WTC11 (cell line): ENCODE results near the gene ACACA. TPM values are rescaled to one million over a fixed set of nuclear protein-coding genes. Genes with fewer than 3 reads are reported as not detected.

ENCODE experiments used
- ATAC-seq: fragments of 200-7000 bp; cut with Tn5 transposase; 2 replicates; pipeline ENCODE4 v1.10.0; 2021; ENCODE audit warnings: mild to moderate bottlenecking, moderate library complexity
- CTCF ChIA-PET: fragments of 300-600 bp; sonication (Branson Sonifier 250); formaldehyde crosslinking; loops from one replicate; lab custom pipeline; 2021; ENCODE audit warnings: antibody characterized with exemption; lab: Charles Lee
- POLR2A ChIA-PET: fragments of 350-600 bp; sonication (Branson Sonifier 250); formaldehyde crosslinking; loops from one replicate; lab custom pipeline; 2021; ENCODE audit warnings: antibody characterized with exemption; lab: Charles Lee
- DNase-seq: peaks from one replicate; pipeline ENCODE4 v3.0.0; 2021; ENCODE audit warnings: low spot score
- H3K27ac Mint-ChIP-seq: 2 replicates; pipeline ENCODE4 v1.8.0; 2021; ENCODE audit warnings: mixed read lengths
- H3K27me3 Mint-ChIP-seq: 2 replicates; pipeline ENCODE4 v1.8.0; 2021; ENCODE audit warnings: low read depth, mild to moderate bottlenecking, moderate library complexity, mixed read lengths
- H3K36me3 Mint-ChIP-seq: 2 replicates; pipeline ENCODE4 v1.8.0; 2021; ENCODE audit warnings: mixed read lengths
- H3K4me1 Mint-ChIP-seq: 2 replicates; pipeline ENCODE4 v1.8.0; 2022; ENCODE audit warnings: mixed read lengths
- H3K4me3 Mint-ChIP-seq: 2 replicates; pipeline ENCODE4 v1.8.0; 2021; ENCODE audit warnings: mild to moderate bottlenecking, moderate library complexity, mixed read lengths
- H3K9me3 Mint-ChIP-seq: 2 replicates; pipeline ENCODE4 v1.8.0; 2021; ENCODE audit warnings: mixed read lengths
- AR ChIP-seq: fragments of 250-450 bp; sonication (Bioruptor Pico); IDR thresholded peaks from 2 replicates; pipeline ENCODE4 v1.9.0; 2021; ENCODE audit warnings: mild to moderate bottlenecking
- ATF3 ChIP-seq: sonication (generic); formaldehyde crosslinking; conservative IDR thresholded peaks from 2 replicates; pipeline ENCODE4 v1.8.1; 2022; ENCODE audit warnings: mild to moderate bottlenecking, missing genetic modification reagents
- ATF6 ChIP-seq: sonication (generic); formaldehyde crosslinking; IDR thresholded peaks from 2 replicates; pipeline ENCODE4 v1.8.1; 2023; ENCODE audit warnings: mild to moderate bottlenecking, missing genetic modification reagents
- CREM ChIP-seq: sonication (generic); formaldehyde crosslinking; IDR thresholded peaks from 2 replicates; pipeline ENCODE4 v1.8.1; 2022; ENCODE audit warnings: mild to moderate bottlenecking, missing genetic modification reagents, moderate library complexity
- E2F1 ChIP-seq: sonication (generic); formaldehyde crosslinking; IDR thresholded peaks from 2 replicates; pipeline ENCODE4 v1.8.0; 2022; ENCODE audit warnings: mild to moderate bottlenecking, missing genetic modification reagents
- E2F5 ChIP-seq: sonication (generic); formaldehyde crosslinking; IDR thresholded peaks from 2 replicates; pipeline ENCODE4 v1.8.1; 2022; ENCODE audit warnings: mild to moderate bottlenecking, moderate library complexity, missing genetic modification reagents
- EMX1 ChIP-seq: fragments of 250-450 bp; sonication (Bioruptor Pico); IDR thresholded peaks from 2 replicates; pipeline ENCODE4 v1.8.0; 2021; ENCODE audit warnings: mild to moderate bottlenecking
- ETV6 ChIP-seq: sonication (generic); formaldehyde crosslinking; IDR thresholded peaks from 2 replicates; pipeline ENCODE4 v1.8.1; 2022; ENCODE audit warnings: mild to moderate bottlenecking, missing genetic modification reagents
- FOXK1 ChIP-seq: sonication (generic); formaldehyde crosslinking; IDR thresholded peaks from 2 replicates; pipeline ENCODE4 v1.8.0; 2022; ENCODE audit warnings: mild to moderate bottlenecking, moderate library complexity, missing genetic modification reagents
- FOXP4 ChIP-seq: sonication (generic); formaldehyde crosslinking; IDR thresholded peaks from 2 replicates; pipeline ENCODE4 v1.8.0; 2022; ENCODE audit warnings: mild to moderate bottlenecking, missing genetic modification reagents
- GTF2I ChIP-seq: fragments of 250-450 bp; sonication (Bioruptor Pico); conservative IDR thresholded peaks from 2 replicates; pipeline ENCODE4 v1.4.0; 2021; ENCODE audit warnings: mild to moderate bottlenecking
- IRF2 ChIP-seq: sonication (generic); formaldehyde crosslinking; IDR thresholded peaks from 2 replicates; pipeline ENCODE4 v1.8.0; 2022; ENCODE audit warnings: low read depth, missing genetic modification reagents, borderline replicate concordance
- KAT7 ChIP-seq: sonication (generic); formaldehyde crosslinking; IDR thresholded peaks from 2 replicates; pipeline ENCODE4 v1.8.1; 2023; ENCODE audit warnings: missing genetic modification reagents, mild to moderate bottlenecking, borderline replicate concordance
- MLX ChIP-seq: sonication (generic); formaldehyde crosslinking; IDR thresholded peaks from 2 replicates; pipeline ENCODE4 v1.8.1; 2023; ENCODE audit warnings: mild to moderate bottlenecking, missing genetic modification reagents, moderate library complexity
- MYBL2 ChIP-seq: sonication (generic); formaldehyde crosslinking; IDR thresholded peaks from 2 replicates; pipeline ENCODE4 v1.8.1; 2023; ENCODE audit warnings: mild to moderate bottlenecking, moderate library complexity, missing genetic modification reagents
- NR3C1 ChIP-seq: sonication (generic); formaldehyde crosslinking; conservative IDR thresholded peaks from 2 replicates; pipeline ENCODE4 v1.8.1; 2023; ENCODE audit warnings: low read depth, mild to moderate bottlenecking, missing genetic modification reagents
- TCF7 ChIP-seq: sonication (generic); formaldehyde crosslinking; IDR thresholded peaks from 2 replicates; pipeline ENCODE4 v1.8.0; 2022; ENCODE audit warnings: mild to moderate bottlenecking, low read depth, missing genetic modification reagents, moderate library complexity
- ZBTB21 ChIP-seq: sonication (generic); formaldehyde crosslinking; IDR thresholded peaks from 2 replicates; pipeline ENCODE4 v1.8.1; 2023; ENCODE audit warnings: mild to moderate bottlenecking, missing genetic modification reagents, borderline replicate concordance
- ZNF121 ChIP-seq: sonication (generic); formaldehyde crosslinking; IDR thresholded peaks from 2 replicates; pipeline ENCODE4 v1.8.0; 2023; ENCODE audit warnings: missing genetic modification reagents
- ZNF281 ChIP-seq: sonication (generic); formaldehyde crosslinking; IDR thresholded peaks from 2 replicates; pipeline ENCODE4 v1.8.0; 2023; ENCODE audit warnings: mild to moderate bottlenecking, missing genetic modification reagents
- total RNA-seq: library from RNA; stranded (reverse); gene quantifications from 3 replicates; pipeline ENCODE4 v1.2.3, GENCODE V29; 2021

ACACA gene
- total RNA-seq, 1 experiment from 2014 or later: 167 TPM

GRCh38 chr17:37440424-37440823 lies 33.8 kb upstream of the ACACA start:
- Mint-ChIP-seq H3K27me3 (no peaks in the 10 kb centered on the region), H3K27ac (no peak overlapping the region), H3K4me3 (no peak overlapping the region), H3K4me1 (no peaks in the 10 kb centered on the region), H3K9me3 (no peaks in the 10 kb centered on the region), H3K36me3 (peaks cover 37% of the 10 kb centered on the region)
- ChIA-PET POLR2A (no interaction called here), CTCF (no interaction called here)
- DNase-seq (no peak), ATAC-seq (no peak)
- TF ChIP-seq E2F1 (CRISPR knock-in tag) (no peak), ZNF121 (no peak), FOXK1 (CRISPR knock-in tag) (no peak), KAT7 (CRISPR knock-in tag) (no peak), ZNF281 (CRISPR knock-in tag) (no peak), ATF3 (no peak), ZBTB21 (no peak), NR3C1 (no peak), GTF2I (CRISPR knock-in tag) (no peak), ETV6 (CRISPR knock-in tag) (no peak), MLX (no peak), AR (CRISPR knock-in tag) (no peak), TCF7 (CRISPR knock-in tag) (no peak), EMX1 (no peak), MYBL2 (CRISPR knock-in tag) (no peak), E2F5 (CRISPR knock-in tag) (no peak)

GRCh38 chr17:37438141-37438540 lies 31.5 kb upstream of the ACACA start:
- no peak overlapping the region for H3K4me3 Mint-ChIP-seq
- ChIA-PET POLR2A (no interaction called here), CTCF (interaction anchor here (0.6 to 1.9 kb wide), 24 partner anchors 8 to 333 kb away, joined by 3 to 13 read pairs (median 4); partner anchors contain the start of genes ACACA, SYNRG and TADA2A)
- peak overlapping the region; percentile 92 for H3K27ac Mint-ChIP-seq
- H3K27me3 Mint-ChIP-seq: no peaks in the 10 kb centered on the region
- H3K36me3 Mint-ChIP-seq: peaks cover 37% of the 10 kb centered on the region
- H3K9me3 Mint-ChIP-seq: no peaks in the 10 kb centered on the region
- ATAC-seq (peak; percentile 22; the same call in 1 of the 2 replicates), DNase-seq (no peak)
- no peaks in the 10 kb centered on the region for H3K4me1 Mint-ChIP-seq
- no peak for TF ChIP-seq CREM (CRISPR knock-in tag)
- TF ChIP-seq IRF2 (CRISPR knock-in tag): no peak
- TF ChIP-seq FOXP4 (CRISPR knock-in tag): no peak
- TF ChIP-seq ATF6 (CRISPR knock-in tag): no peak
- TF ChIP-seq E2F1 (CRISPR knock-in tag): no peak
- TF ChIP-seq GTF2I (CRISPR knock-in tag): no peak
